Measurements from ENCODE around the gene TSPAN31.
"Not testable (repeated sequence)": the region's sequence is repeated elsewhere in the genome, so short reads cannot be mapped to it uniquely, and the experiment has no call there.

Gene TSPAN31

DNA sequence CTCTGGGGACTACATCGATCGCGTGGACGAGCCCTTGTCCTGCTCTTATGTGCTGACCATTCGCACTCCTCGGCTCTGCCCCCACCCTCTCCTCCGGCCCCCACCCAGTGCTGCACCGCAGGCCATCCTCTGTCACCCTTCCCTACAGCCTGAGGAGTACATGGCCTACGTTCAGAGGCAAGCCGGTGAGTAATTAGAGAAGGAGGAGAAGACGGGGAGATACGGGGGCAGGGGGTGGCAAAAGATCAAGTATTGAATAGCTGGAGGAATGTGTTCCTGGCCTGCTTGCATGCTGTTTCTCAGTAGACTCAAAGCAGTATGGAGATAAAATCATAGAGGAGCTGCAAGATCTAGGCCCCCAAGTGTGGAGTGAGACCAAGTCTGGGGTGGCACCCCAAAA lies 29.1 kb upstream of the TSPAN31 start:
- no peak overlapping the region for H3K27ac ChIP-seq (ENCODE audit: low read depth, low read length)
- H3K27me3 ChIP-seq (ENCODE audit: control insufficient read depth, insufficient read depth, low read length) = no peaks in the 10 kb centered on the region
- no peak overlapping the region for H3K4me3 ChIP-seq (ENCODE audit: low read depth, low read length)
- H3K9me3 ChIP-seq (ENCODE audit: control insufficient read depth, insufficient read depth, low read depth, low read length) = no peaks in the 10 kb centered on the region
- no peak overlapping the region for H3K9ac ChIP-seq (ENCODE audit: low read length)
- peaks cover 40% of the 10 kb centered on the region for H3K36me3 ChIP-seq (ENCODE audit: control insufficient read depth, insufficient read depth, low read length)
- no peaks in the 10 kb centered on the region for H3K4me1 ChIP-seq (ENCODE audit: control insufficient read depth, insufficient read depth, low read length)

DNA sequence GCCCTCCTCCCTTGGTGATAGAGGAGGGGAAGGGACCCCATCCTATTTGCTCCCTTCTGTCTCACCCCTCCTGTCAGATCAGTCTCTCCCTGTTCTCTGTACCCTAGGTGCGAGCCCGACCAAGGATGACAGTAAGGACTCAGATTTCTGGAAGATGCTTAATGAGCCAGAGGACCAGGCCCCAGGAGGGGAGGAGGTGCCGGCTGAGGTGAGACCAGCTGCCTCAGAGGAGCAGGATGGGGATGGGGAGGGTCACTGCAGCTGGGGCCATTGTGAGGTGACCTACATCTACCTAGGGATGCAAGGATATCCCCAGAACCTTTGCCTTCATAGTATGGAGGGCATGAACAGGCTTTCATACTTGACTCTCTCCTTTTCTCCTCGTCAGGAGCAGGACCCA lies 28.5 kb upstream of the TSPAN31 start:
- Histone ChIP-seq H3K36me3 (ENCODE audit: control insufficient read depth, insufficient read depth, low read length) (peaks cover 45% of the 10 kb centered on the region), H3K4me3 (ENCODE audit: low read depth, low read length) (no peak overlapping the region), H3K27ac (ENCODE audit: low read depth, low read length) (no peak overlapping the region), H3K9ac (ENCODE audit: low read length) (no peak overlapping the region), H3K9me3 (ENCODE audit: control insufficient read depth, insufficient read depth, low read depth, low read length) (no peaks in the 10 kb centered on the region), H3K27me3 (ENCODE audit: control insufficient read depth, insufficient read depth, low read length) (no peaks in the 10 kb centered on the region), H3K4me1 (ENCODE audit: control insufficient read depth, insufficient read depth, low read length) (no peaks in the 10 kb centered on the region)

DNA sequence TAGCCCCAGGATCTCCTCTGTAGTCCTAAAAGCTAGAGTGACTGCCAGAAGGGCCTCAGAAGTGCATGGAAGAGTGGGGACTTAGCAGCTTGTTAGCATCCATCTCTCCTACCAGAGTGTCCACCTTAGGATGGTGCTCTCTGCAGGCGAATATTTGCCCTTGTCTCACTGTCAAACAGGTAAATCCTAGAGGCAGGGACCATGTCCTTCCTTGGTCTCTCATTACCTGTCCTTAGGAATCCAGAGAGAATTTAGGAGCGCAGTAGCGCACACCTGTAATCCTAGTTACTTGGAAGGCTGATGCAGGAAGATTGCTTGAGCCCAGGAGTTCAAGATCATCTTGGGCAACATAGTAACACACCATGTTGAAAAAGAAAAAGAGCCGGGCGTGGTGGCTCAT lies 27.7 kb upstream of the TSPAN31 start:
- no peaks in the 10 kb centered on the region for H3K9me3 ChIP-seq (ENCODE audit: control insufficient read depth, insufficient read depth, low read depth, low read length)
- no peaks in the 10 kb centered on the region for H3K27me3 ChIP-seq (ENCODE audit: control insufficient read depth, insufficient read depth, low read length)
- no peak overlapping the region for H3K4me3 ChIP-seq (ENCODE audit: low read depth, low read length)
- H3K4me1 ChIP-seq (ENCODE audit: control insufficient read depth, insufficient read depth, low read length) = no peaks in the 10 kb centered on the region
- no peak overlapping the region for H3K27ac ChIP-seq (ENCODE audit: low read depth, low read length)
- peaks cover 48% of the 10 kb centered on the region for H3K36me3 ChIP-seq (ENCODE audit: control insufficient read depth, insufficient read depth, low read length)
- H3K9ac ChIP-seq (ENCODE audit: low read length) = no peak overlapping the region

DNA sequence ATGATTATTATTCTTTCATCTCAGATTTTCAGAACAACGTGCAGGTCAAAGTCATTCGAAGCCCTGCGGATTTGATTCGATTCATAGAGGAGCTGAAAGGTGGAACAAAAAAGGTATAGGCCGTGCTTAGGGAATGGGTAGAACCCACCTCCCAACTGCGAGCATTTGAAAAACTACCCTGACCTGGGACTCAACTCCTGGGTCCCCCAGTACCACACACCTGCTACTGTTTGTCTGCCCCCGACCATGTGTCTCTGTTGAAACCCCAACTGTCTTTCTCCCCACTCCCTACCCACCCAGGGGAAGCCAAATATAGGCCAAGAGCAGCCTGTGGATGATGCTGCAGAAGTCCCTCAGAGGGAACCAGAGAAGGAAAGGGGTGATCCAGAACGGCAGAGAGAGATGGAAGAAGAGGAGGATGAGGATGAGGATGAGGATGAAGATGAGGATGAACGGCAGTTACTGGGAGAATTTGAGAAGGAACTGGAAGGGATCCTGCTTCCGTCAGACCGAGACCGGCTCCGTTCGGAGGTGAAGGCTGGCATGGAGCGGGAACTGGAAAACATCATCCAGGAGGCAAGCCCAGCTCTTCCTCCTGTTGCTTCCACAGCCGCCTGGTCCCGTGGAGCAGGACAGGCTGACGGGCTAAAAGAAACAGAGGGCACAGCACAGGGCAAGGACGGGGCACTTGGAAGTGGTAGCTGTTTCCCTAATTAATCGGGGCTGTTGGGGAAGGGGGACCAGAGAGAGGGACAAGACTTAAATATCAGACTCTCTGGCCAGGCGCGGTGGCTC lies 26.8 kb upstream of the TSPAN31 start:
- Histone ChIP-seq H3K27ac (ENCODE audit: low read depth, low read length) (no peak overlapping the region), H3K9me3 (ENCODE audit: control insufficient read depth, insufficient read depth, low read depth, low read length) (no peaks in the 10 kb centered on the region), H3K9ac (ENCODE audit: low read length) (no peak overlapping the region), H3K4me3 (ENCODE audit: low read depth, low read length) (no peak overlapping the region), H3K4me1 (ENCODE audit: control insufficient read depth, insufficient read depth, low read length) (no peaks in the 10 kb centered on the region), H3K27me3 (ENCODE audit: control insufficient read depth, insufficient read depth, low read length) (peaks cover 4% of the 10 kb centered on the region), H3K36me3 (ENCODE audit: control insufficient read depth, insufficient read depth, low read length) (peaks cover 48% of the 10 kb centered on the region)

DNA sequence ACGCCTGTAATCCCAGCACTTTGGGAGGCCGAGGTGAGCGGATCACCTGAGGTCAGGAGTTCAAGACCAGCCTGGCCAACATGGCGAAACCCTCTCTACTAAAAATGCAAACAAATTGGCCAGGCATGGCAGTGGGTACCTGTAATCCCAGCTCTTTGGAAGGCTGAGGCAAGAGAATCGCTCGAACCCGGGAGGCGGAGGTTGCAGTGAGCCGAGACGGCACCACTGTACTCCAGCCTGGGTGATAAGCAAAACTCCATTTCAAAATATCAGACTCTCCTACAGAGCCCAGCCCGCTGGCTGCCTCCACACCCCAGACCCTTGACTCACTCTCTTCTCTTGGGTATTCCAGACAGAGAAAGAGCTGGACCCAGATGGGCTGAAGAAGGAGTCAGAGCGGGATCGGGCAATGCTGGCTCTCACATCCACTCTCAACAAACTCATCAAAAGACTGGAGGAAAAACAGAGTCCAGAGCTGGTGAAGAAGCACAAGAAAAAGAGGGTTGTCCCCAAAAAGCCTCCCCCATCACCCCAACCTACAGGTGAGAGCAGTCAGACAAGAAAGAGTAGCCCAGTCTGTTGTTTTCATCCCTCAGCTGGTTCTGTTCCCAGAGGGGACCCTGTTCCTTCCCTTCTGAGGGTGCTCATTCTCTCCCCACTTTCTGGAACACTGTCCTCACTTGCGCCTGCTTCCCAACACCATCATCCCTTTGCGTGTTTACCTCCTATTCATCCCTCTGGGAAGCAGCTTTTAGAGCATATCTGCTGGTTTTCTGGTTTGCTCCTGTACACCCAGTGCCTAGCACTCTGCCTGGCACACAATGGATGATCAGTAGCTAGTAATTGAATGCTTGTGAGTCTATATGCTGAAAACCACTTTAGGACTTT lies 26.0 kb upstream of the TSPAN31 start:
- no peaks in the 10 kb centered on the region for H3K9me3 ChIP-seq (ENCODE audit: control insufficient read depth, insufficient read depth, low read depth, low read length)
- H3K27ac ChIP-seq (ENCODE audit: low read depth, low read length) = no peak overlapping the region
- peaks cover 48% of the 10 kb centered on the region for H3K36me3 ChIP-seq (ENCODE audit: control insufficient read depth, insufficient read depth, low read length)
- no peak overlapping the region for H3K9ac ChIP-seq (ENCODE audit: low read length)
- peaks cover 13% of the 10 kb centered on the region for H3K27me3 ChIP-seq (ENCODE audit: control insufficient read depth, insufficient read depth, low read length)
- H3K4me3 ChIP-seq (ENCODE audit: low read depth, low read length) = no peak overlapping the region
- H3K4me1 ChIP-seq (ENCODE audit: control insufficient read depth, insufficient read depth, low read length) = no peaks in the 10 kb centered on the region

DNA sequence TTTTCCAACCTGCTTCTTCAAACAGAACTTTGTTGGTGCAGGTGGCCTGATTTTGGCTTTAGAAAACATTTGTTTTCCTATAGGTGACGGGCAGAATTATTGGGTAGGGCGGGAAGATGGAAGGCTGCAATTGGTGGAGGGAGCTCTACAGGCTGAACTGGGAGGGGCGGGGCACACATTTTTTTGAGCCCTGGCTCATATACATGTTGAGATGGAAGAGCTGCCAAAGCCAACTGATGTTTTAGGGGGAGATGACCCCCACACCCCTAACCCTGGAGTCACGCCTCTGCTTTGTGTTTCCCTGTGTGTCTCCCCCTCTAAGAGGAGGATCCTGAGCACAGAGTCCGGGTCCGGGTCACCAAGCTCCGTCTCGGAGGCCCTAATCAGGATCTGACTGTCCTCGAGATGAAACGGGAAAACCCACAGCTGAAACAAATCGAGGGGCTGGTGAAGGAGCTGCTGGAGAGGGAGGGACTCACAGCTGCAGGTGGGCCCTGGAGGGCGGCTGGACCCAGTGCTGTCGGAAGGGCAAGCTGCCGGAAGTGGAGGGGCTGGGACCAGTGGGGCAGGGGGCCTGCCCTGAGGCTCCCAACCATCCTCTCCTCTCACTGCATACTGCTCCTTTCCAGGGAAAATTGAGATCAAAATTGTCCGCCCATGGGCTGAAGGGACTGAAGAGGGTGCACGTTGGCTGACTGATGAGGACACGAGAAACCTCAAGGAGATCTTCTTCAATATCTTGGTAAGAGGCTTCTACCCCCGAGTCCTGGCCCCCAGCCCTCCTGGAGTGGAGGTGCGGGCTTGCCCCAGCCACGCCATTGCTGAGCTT lies 24.8 kb upstream of the TSPAN31 start:
- no peaks in the 10 kb centered on the region for H3K9me3 ChIP-seq (ENCODE audit: control insufficient read depth, insufficient read depth, low read depth, low read length)
- H3K4me3 ChIP-seq (ENCODE audit: low read depth, low read length) = no peak overlapping the region
- no peaks in the 10 kb centered on the region for H3K4me1 ChIP-seq (ENCODE audit: control insufficient read depth, insufficient read depth, low read length)
- H3K9ac ChIP-seq (ENCODE audit: low read length) = no peak overlapping the region
- no peak overlapping the region for H3K27ac ChIP-seq (ENCODE audit: low read depth, low read length)
- peaks cover 24% of the 10 kb centered on the region for H3K27me3 ChIP-seq (ENCODE audit: control insufficient read depth, insufficient read depth, low read length)
- H3K36me3 ChIP-seq (ENCODE audit: control insufficient read depth, insufficient read depth, low read length) = peaks cover 48% of the 10 kb centered on the region

DNA sequence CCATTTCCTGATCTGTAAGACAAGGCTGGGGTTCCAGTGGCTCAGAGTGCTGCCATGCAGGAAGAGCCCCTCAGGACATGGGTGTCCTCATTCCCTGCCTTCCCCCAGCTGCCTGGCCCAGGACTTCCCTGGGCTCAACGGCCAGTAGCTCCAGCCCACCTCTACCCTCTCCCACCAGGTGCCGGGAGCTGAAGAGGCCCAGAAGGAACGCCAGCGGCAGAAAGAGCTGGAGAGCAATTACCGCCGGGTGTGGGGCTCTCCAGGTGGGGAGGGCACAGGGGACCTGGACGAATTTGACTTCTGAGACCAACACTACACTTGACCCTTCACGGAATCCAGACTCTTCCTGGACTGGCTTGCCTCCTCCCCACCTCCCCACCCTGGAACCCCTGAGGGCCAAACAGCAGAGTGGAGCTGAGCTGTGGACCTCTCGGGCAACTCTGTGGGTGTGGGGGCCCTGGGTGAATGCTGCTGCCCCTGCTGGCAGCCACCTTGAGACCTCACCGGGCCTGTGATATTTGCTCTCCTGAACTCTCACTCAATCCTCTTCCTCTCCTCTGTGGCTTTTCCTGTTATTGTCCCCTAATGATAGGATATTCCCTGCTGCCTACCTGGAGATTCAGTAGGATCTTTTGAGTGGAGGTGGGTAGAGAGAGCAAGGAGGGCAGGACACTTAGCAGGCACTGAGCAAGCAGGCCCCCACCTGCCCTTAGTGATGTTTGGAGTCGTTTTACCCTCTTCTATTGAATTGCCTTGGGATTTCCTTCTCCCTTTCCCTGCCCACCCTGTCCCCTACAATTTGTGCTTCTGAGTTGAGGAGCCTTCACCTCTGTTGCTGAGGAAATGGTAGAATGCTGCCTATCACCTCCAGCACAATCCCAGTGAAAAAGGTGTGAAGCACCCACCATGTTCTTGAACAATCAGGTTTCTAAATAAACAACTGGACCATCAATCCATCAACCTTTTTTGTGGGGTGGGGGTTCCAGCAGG lies 23.9 kb upstream of the TSPAN31 start:
- H3K9ac ChIP-seq (ENCODE audit: low read length) = no peak overlapping the region
- H3K9me3 ChIP-seq (ENCODE audit: control insufficient read depth, insufficient read depth, low read depth, low read length) = no peaks in the 10 kb centered on the region
- H3K4me1 ChIP-seq (ENCODE audit: control insufficient read depth, insufficient read depth, low read length) = no peaks in the 10 kb centered on the region
- peaks cover 45% of the 10 kb centered on the region for H3K36me3 ChIP-seq (ENCODE audit: control insufficient read depth, insufficient read depth, low read length)
- no peak overlapping the region for H3K4me3 ChIP-seq (ENCODE audit: low read depth, low read length)
- H3K27ac ChIP-seq (ENCODE audit: low read depth, low read length) = no peak overlapping the region
- H3K27me3 ChIP-seq (ENCODE audit: control insufficient read depth, insufficient read depth, low read length) = peaks cover 32% of the 10 kb centered on the region

DNA sequence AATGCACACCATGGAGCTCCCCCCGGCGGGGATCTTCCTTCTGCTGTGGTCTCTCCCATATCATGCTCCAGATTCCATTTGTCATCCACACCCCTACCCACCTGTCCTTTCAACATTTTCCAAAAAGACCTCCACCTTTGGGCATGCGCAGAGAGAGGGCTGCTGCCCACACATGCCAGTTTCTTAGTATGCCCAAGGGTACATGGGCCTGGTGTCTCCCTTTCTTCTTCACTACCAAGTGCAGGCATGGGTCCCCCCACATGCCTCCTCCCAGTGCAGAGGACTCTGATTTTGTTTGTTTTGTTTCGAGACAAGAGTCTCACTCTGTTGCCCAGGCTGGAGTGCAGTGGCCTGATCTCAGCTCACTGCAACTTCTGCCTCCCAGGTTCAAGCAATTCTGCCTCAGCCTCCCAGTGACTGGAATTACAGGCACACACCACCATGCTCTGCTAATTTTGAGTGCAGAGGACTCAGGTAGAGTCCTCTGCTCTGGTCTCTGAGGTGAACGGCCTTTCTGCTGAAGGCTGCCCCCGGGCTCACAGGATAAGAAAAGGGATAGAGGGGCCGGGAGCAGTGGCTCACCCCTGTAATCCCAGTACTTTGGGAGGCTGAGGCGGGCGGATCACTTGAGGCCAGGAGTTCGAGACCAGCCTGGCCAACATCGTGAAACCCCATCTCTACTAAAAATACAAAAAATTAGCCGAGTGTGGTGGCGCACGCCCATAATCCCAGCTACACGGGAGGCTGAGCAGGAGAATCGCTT lies 22.8 kb upstream of the TSPAN31 start:
- H3K27me3 ChIP-seq (ENCODE audit: control insufficient read depth, insufficient read depth, low read length) = peaks cover 43% of the 10 kb centered on the region
- H3K4me1 ChIP-seq (ENCODE audit: control insufficient read depth, insufficient read depth, low read length); H3K9ac ChIP-seq (ENCODE audit: low read length); H3K27ac ChIP-seq (ENCODE audit: low read depth, low read length); H3K4me3 ChIP-seq (ENCODE audit: low read depth, low read length); H3K9me3 ChIP-seq (ENCODE audit: control insufficient read depth, insufficient read depth, low read depth, low read length): not testable (repeated sequence)
- peaks cover 37% of the 10 kb centered on the region for H3K36me3 ChIP-seq (ENCODE audit: control insufficient read depth, insufficient read depth, low read length)

DNA sequence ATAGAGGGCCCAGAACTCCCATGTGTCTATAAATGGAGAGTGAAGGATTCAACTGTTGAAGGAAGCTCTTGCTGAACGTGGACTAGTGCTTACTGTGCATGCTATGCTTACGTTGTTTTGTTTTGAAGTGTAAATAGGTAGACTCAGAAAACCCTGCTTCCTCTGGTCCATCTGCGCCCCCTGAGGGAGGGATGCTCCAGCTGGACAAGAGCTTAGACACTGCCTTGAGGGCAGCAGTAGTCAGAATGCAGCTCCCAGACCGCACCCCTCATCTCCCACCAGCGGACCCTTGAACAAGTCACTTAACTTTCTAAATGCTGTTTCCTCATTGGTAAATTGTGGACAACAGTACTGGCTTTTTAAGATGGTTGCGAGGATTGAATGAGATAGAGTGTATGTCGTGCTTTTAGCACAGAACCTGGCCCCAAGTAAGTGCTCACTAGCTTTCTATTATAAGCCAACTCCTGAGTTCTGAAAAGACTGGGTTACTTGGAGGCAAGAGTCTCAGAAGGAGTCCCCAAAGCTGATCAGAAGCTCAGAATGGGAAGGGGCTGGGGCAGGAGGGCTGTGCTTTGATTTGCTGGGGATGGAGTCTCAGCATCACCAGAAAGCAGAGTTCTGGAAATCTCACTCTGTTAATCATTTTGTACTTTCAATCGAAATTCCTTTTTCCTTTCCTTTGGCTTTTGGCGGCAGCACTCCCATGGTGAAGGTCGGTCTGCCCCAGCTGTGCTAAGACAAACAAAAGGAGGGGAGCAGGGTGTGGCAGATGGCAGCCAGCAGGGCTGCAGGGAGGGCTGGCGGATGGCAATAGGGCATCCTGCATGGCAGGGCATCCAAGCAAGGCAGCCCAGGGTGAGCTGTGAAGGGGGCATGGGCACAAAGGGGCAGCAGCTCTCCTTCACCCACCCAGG lies 21.9 kb upstream of the TSPAN31 start:
- H3K9ac ChIP-seq (ENCODE audit: low read length) = no peak overlapping the region
- H3K27ac ChIP-seq (ENCODE audit: low read depth, low read length) = no peak overlapping the region
- no peak overlapping the region for H3K4me3 ChIP-seq (ENCODE audit: low read depth, low read length)
- peaks cover 52% of the 10 kb centered on the region for H3K27me3 ChIP-seq (ENCODE audit: control insufficient read depth, insufficient read depth, low read length)
- H3K9me3 ChIP-seq (ENCODE audit: control insufficient read depth, insufficient read depth, low read depth, low read length) = no peaks in the 10 kb centered on the region
- peaks cover 32% of the 10 kb centered on the region for H3K36me3 ChIP-seq (ENCODE audit: control insufficient read depth, insufficient read depth, low read length)
- H3K4me1 ChIP-seq (ENCODE audit: control insufficient read depth, insufficient read depth, low read length) = 0 out of 2 replicates have a peak, but pooled peaks cover 5% of the 10 kb centered on the region

Data from HUES6 (cell line).